Immature natural killer cell (primary cell): ENCODE data around the gene MAP3K5. TPM values are rescaled to one million over a fixed set of nuclear protein-coding genes. Genes with fewer than 3 reads are reported as not detected.

Source experiments
- DNase-seq, 3 donors: peaks; one replicate each; pipeline ENCODE4 v3.0.0; 2022; ENCODE audit warnings: mixed read lengths in 1 of 3
- H3K27ac Mint-ChIP-seq, 6 donors: one replicate each; pipeline ENCODE4 v1.8.0; 2020; ENCODE audit warnings: mixed read lengths in 6 of 6, mild to moderate bottlenecking in 5 of 6, inconsistent platforms in 4 of 6, moderate library complexity in 3 of 6
- H3K27me3 Mint-ChIP-seq, 3 donors: one replicate each; pipeline ENCODE4 v1.8.0; 2020 to 2021; ENCODE audit warnings: low read depth in 3 of 3, mild to moderate bottlenecking in 3 of 3, mixed read lengths in 3 of 3, moderate library complexity in 3 of 3, inconsistent platforms in 1 of 3
- H3K36me3 Mint-ChIP-seq, 3 donors: one replicate each; pipeline ENCODE4 v1.8.0; 2020; ENCODE audit warnings: mixed read lengths in 3 of 3, inconsistent platforms in 2 of 3, mild to moderate bottlenecking in 2 of 3
- H3K4me1 Mint-ChIP-seq, 2 donors: one replicate each; pipeline ENCODE4 v1.8.0; 2020; ENCODE audit warnings: inconsistent platforms in 2 of 2, mild to moderate bottlenecking in 2 of 2, mixed read lengths in 2 of 2, moderate library complexity in 1 of 2
- H3K4me3 Mint-ChIP-seq, 5 donors: one replicate each; pipeline ENCODE4 v1.8.0; 2020; ENCODE audit warnings: mild to moderate bottlenecking in 5 of 5, mixed read lengths in 5 of 5, inconsistent platforms in 3 of 5, moderate library complexity in 3 of 5
- H3K9me3 Mint-ChIP-seq, 6 donors: one replicate each; pipeline ENCODE4 v1.8.0; 2020; ENCODE audit warnings: mild to moderate bottlenecking in 6 of 6, mixed read lengths in 6 of 6, inconsistent platforms in 4 of 6, moderate library complexity in 3 of 6
- polyA plus RNA-seq, 3 donors: library from polyadenylated mRNA; unstranded; fragments of 300-500 nt; fragmentation: Illumina TruSeq; gene quantifications; one replicate each; pipeline ENCODE4 v1.2.3, GENCODE V29; 2021

MAP3K5 gene
- polyA plus RNA-seq, 3 donors from 2014 or later, result 5.5 to 13.8 (median 6.2) TPM

- Mint-ChIP-seq H3K27ac (no peak overlapping the region), H3K4me1 (peaks cover 53 to 80% of the 10 kb centered on the region in 2 donors), H3K4me3 (no peak overlapping the region), H3K9me3 (no peaks in the 10 kb centered on the region), H3K27me3 (peaks cover 0 to 5% (median 2%) of the 10 kb centered on the region in 3 donors), H3K36me3 (no peaks in the 10 kb centered on the region)
- DNase-seq, result no peak
Observed at GRCh38 chr6:136745300-136745699, 47.0 kb downstream of the MAP3K5 start.

GRCh38 chr6:136744889-136745288 is 47.4 kb downstream of the MAP3K5 start:
- no peaks in the 10 kb centered on the region for H3K36me3 Mint-ChIP-seq
- peaks cover 0 to 4% (median 2%) of the 10 kb centered on the region in 3 donors for H3K27me3 Mint-ChIP-seq
- no peak overlapping the region for H3K27ac Mint-ChIP-seq
- no peaks in the 10 kb centered on the region for H3K9me3 Mint-ChIP-seq
- H3K4me1 Mint-ChIP-seq, result peaks cover 52 to 80% of the 10 kb centered on the region in 2 donors
- DNase-seq, result no peak
- no peak overlapping the region for H3K4me3 Mint-ChIP-seq

GRCh38 chr6:136742125-136742524 is 50.2 kb downstream of the MAP3K5 start:
- H3K36me3 Mint-ChIP-seq, result no peaks in the 10 kb centered on the region
- peak overlapping the region in 4 of 6 donors; percentile 2 to 25 (median 10) for H3K27ac Mint-ChIP-seq
- peaks cover 50 to 80% of the 10 kb centered on the region in 2 donors for H3K4me1 Mint-ChIP-seq
- H3K9me3 Mint-ChIP-seq, result no peaks in the 10 kb centered on the region
- peaks cover 0 to 2% (median 1%) of the 10 kb centered on the region in 3 donors for H3K27me3 Mint-ChIP-seq
- DNase-seq, result no peak
- no peak overlapping the region for H3K4me3 Mint-ChIP-seq

GRCh38 chr6:136740050-136740974 is 52.0 kb downstream of the MAP3K5 start:
- Mint-ChIP-seq H3K4me1 (peaks cover 43 to 68% of the 10 kb centered on the region in 2 donors), H3K27me3 (peaks cover 0 to 2% (median 0%) of the 10 kb centered on the region in 3 donors), H3K9me3 (no peaks in the 10 kb centered on the region), H3K4me3 (no peak overlapping the region), H3K36me3 (no peaks in the 10 kb centered on the region), H3K27ac (peak overlapping the region in 1 of 6 donors; percentile 38)
- DNase-seq, result no peak

GRCh38 chr6:136739501-136739900 is 52.8 kb downstream of the MAP3K5 start:
- H3K27me3 Mint-ChIP-seq, result peaks cover 0 to 2% (median 0%) of the 10 kb centered on the region in 3 donors
- no peak overlapping the region for H3K27ac Mint-ChIP-seq
- H3K4me1 Mint-ChIP-seq, result peaks cover 37 to 69% of the 10 kb centered on the region in 2 donors
- H3K4me3 Mint-ChIP-seq, result no peak overlapping the region
- DNase-seq, result peak; percentile 16 to 22 (median 22)
- no peaks in the 10 kb centered on the region for H3K36me3 Mint-ChIP-seq
- no peaks in the 10 kb centered on the region for H3K9me3 Mint-ChIP-seq

GRCh38 chr6:136739071-136739470 is 53.2 kb downstream of the MAP3K5 start:
- Mint-ChIP-seq H3K27ac (peak overlapping the region in 1 of 6 donors; percentile 21), H3K4me3 (no peak overlapping the region), H3K36me3 (no peaks in the 10 kb centered on the region), H3K4me1 (peaks cover 35 to 68% of the 10 kb centered on the region in 2 donors), H3K27me3 (peaks cover 0 to 2% (median 0%) of the 10 kb centered on the region in 3 donors), H3K9me3 (no peaks in the 10 kb centered on the region)
- no peak for DNase-seq

- H3K27me3 Mint-ChIP-seq, result peaks cover 0 to 2% (median 0%) of the 10 kb centered on the region in 3 donors
- no peak for DNase-seq
- no peaks in the 10 kb centered on the region for H3K9me3 Mint-ChIP-seq
- H3K36me3 Mint-ChIP-seq, result no peaks in the 10 kb centered on the region
- no peak overlapping the region for H3K4me3 Mint-ChIP-seq
- peak overlapping the region in 1 of 6 donors; percentile 21 for H3K27ac Mint-ChIP-seq
- peaks cover 35 to 64% of the 10 kb centered on the region in 2 donors for H3K4me1 Mint-ChIP-seq
Observed at GRCh38 chr6:136738692-136739057, 53.6 kb downstream of the MAP3K5 start.

- Mint-ChIP-seq H3K27me3 (peaks cover 0 to 2% (median 0%) of the 10 kb centered on the region in 3 donors), H3K4me3 (no peak overlapping the region), H3K4me1 (peaks cover 35 to 61% of the 10 kb centered on the region in 2 donors), H3K27ac (peak overlapping the region in 3 of 6 donors; percentile 13 to 31 (median 21)), H3K36me3 (no peaks in the 10 kb centered on the region), H3K9me3 (no peaks in the 10 kb centered on the region)
- DNase-seq, result no peak
Observed at GRCh38 chr6:136737871-136738691, 54.2 kb downstream of the MAP3K5 start.

GRCh38 chr6:136737374-136737844 is 54.9 kb downstream of the MAP3K5 start:
- Mint-ChIP-seq H3K4me1 (peaks cover 29 to 60% of the 10 kb centered on the region in 2 donors), H3K36me3 (no peaks in the 10 kb centered on the region), H3K27ac (peak overlapping the region in 1 of 6 donors; percentile 19), H3K9me3 (no peaks in the 10 kb centered on the region), H3K4me3 (no peak overlapping the region), H3K27me3 (peaks cover 0 to 2% (median 0%) of the 10 kb centered on the region in 3 donors)
- DNase-seq, result no peak

GRCh38 chr6:136736281-136736960 is 55.9 kb downstream of the MAP3K5 start:
- Mint-ChIP-seq H3K27ac (peak overlapping the region in 1 of 6 donors; percentile 33), H3K4me3 (no peak overlapping the region)

GRCh38 chr6:136734977-136735376 is 57.3 kb downstream of the MAP3K5 start:
- peak overlapping the region in 1 of 6 donors; percentile 65 for H3K27ac Mint-ChIP-seq
- no peaks in the 10 kb centered on the region for H3K9me3 Mint-ChIP-seq
- H3K36me3 Mint-ChIP-seq, result no peaks in the 10 kb centered on the region
- H3K4me1 Mint-ChIP-seq, result peaks cover 25 to 65% of the 10 kb centered on the region in 2 donors
- no peaks in the 10 kb centered on the region for H3K27me3 Mint-ChIP-seq
- no peak overlapping the region for H3K4me3 Mint-ChIP-seq
- DNase-seq, result no peak

More at GRCh38 chr6:136736281-136736960, 55.9 kb downstream of the MAP3K5 start:
- H3K36me3 Mint-ChIP-seq, result no peaks in the 10 kb centered on the region
- no peak for DNase-seq
- H3K27me3 Mint-ChIP-seq, result no peaks in the 10 kb centered on the region
- H3K4me1 Mint-ChIP-seq, result peaks cover 22 to 62% of the 10 kb centered on the region in 2 donors
- no peaks in the 10 kb centered on the region for H3K9me3 Mint-ChIP-seq

- Mint-ChIP-seq H3K9me3 (no peaks in the 10 kb centered on the region), H3K27ac (no peak overlapping the region), H3K36me3 (no peaks in the 10 kb centered on the region), H3K27me3 (peaks cover 0 to 2% (median 0%) of the 10 kb centered on the region in 3 donors), H3K4me3 (no peak overlapping the region), H3K4me1 (peaks cover 25 to 66% of the 10 kb centered on the region in 2 donors)
- DNase-seq, result no peak
Observed at GRCh38 chr6:136732889-136733288, 59.4 kb downstream of the MAP3K5 start.

GRCh38 chr6:136729832-136730231 is 62.4 kb downstream of the MAP3K5 start:
- Mint-ChIP-seq H3K27ac (no peak overlapping the region), H3K4me1 (peaks cover 31 to 64% of the 10 kb centered on the region in 2 donors)

More at GRCh38 chr6:136729832-136730231, 62.4 kb downstream of the MAP3K5 start:
- no peak overlapping the region for H3K4me3 Mint-ChIP-seq
- DNase-seq, result no peak
- H3K36me3 Mint-ChIP-seq, result no peaks in the 10 kb centered on the region
- no peaks in the 10 kb centered on the region for H3K9me3 Mint-ChIP-seq
- H3K27me3 Mint-ChIP-seq, result peaks cover 0 to 2% (median 0%) of the 10 kb centered on the region in 3 donors
